Measurements from ENCODE around the gene CCDC85A. TPM values are rescaled to one million over a fixed set of nuclear protein-coding genes. Genes with fewer than 3 reads are reported as not detected.
A peak's percentile ranks its signal among the peaks of the same experiment; 100 is the strongest.

CCDC85A gene
- 2.2 and 2.8 TPM in 2 replicates for total RNA-seq (2012; rRNA removed)
- polyA plus RNA-seq (2012; rRNA removed): 1.1 and 1.5 TPM in 2 replicates
- polyA plus RNA-seq (2012; cell fraction: cytosol; rRNA removed): 0.55 and 0.76 TPM in 2 replicates
- 0.38 and 1.0 TPM in 2 replicates for polyA plus RNA-seq (2012; cell fraction: nucleus; rRNA removed; ENCODE audit: low replicate concordance)
- Bru-seq, nascent RNA: percentile 6 among the genes with signal in this experiment
- not detected for BruChase-seq, experiment 1, labeled RNA remaining after a 6-hour chase
- not detected for BruChase-seq, experiment 2, labeled RNA remaining after a 2-hour chase
- long read RNA-seq, partial matches to known transcripts: 0 of 1 reads
- long read RNA-seq, other reads (novel, unspliced or antisense): 1 of 1 reads

DNA sequence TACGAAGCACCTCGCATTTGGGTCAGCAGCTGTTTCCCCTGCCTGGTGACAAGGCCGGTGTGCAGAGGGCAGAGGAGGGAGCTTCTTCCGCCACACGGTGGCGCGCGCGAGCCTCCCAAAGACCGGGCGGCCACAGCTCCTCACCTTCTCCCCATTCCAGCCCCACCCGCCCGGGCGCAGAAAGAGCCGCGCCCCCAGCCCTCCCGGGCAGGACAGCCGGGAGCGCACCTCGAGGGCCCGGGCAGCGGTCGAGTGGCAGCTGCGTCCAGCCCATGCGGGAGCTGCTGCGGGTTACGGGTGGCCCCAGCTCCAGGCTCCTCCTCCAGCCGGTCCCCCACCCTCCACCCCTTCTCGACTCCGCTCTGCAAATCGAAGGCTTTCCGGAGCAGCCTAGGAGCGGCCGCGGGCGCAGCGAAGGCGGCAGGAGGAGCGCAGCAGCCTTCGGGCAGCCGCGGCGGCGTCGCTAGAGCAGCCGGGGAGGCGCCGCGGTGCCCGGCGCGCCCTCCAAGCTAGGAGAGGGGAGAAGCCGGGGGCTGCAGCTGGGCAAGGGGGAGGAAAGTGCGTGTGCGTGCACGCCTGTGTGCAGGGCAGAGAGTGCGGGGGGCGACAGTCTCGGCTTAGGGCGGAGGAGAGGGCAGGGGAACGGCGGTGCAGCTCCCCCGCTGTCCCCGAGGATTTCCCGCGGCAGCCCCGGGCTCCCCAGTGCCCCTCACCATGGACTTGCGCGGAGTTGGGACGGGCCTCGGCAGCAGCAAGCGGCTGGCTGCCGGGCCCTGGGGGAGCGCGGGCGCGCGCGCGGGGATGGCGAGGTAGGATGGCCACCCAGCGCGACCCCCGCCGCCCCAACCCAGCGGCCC lies at the start of gene CCDC85A:
Gene CCDC85A, plus strand, starts transcription at position 348 of the 857 bp plus-strand sequence. CDS start 635 bp downstream, outside the sequence.
- Histone ChIP-seq H3K79me1 (ENCODE audit: low read depth in 1 of 2, low read length in 2 of 2) (no peaks in the 10 kb centered on the region), H3K18ac (ENCODE audit: low read depth, low read length) (no peak within 1 kb of the TSS), H2AFZ (replicated peaks; ENCODE audit: low read length, poor library complexity) (peak within 1 kb of the TSS; percentile 84), H2AK5ac (ENCODE audit: low read depth, low read length) (no peak within 1 kb of the TSS), H4K91ac (ENCODE audit: insufficient read depth, low read depth, low read length) (no peak within 1 kb of the TSS), H2BK5ac (ENCODE audit: low read depth, low read length, poor library complexity, severe bottlenecking) (no peak within 1 kb of the TSS), H4K8ac (ENCODE audit: low read depth in 2 of 2, low read length in 2 of 2) (no peak within 1 kb of the TSS), H3K36me3 (ENCODE audit: control insufficient read depth, insufficient read depth, low read length) (no peaks in the 10 kb centered on the region), H3K9me1 (ENCODE audit: insufficient read depth, low read length) (no peaks in the 10 kb centered on the region), H3K4ac (ENCODE audit: low read depth, low read length) (no peak within 1 kb of the TSS), H4K5ac (ENCODE audit: low read depth, low read length) (no peak within 1 kb of the TSS), H3K56ac (ENCODE audit: extremely low read depth, insufficient read depth, low read length) (no peak within 1 kb of the TSS), H3K9me3 (ENCODE audit: control insufficient read depth, insufficient read depth, low read length) (no peaks in the 10 kb centered on the region), H3K23ac (ENCODE audit: low read depth, low read length) (no peak within 1 kb of the TSS), H3K14ac (replicated peaks; ENCODE audit: low read depth, low read length) (no peak within 1 kb of the TSS), H3K4me2 (ENCODE audit: low read depth, low read length) (peak within 1 kb of the TSS; percentile 53), H3K9ac (ENCODE audit: low read depth, low read length) (no peak within 1 kb of the TSS), H2BK120ac (ENCODE audit: low read depth, low read length) (no peak within 1 kb of the TSS), H3K4me3 (ENCODE audit: insufficient read depth, low read depth, low read length) (peak within 1 kb of the TSS; percentile 49), H2AK9ac (replicated peaks; ENCODE audit: low read depth, low read length, poor library complexity) (no peak within 1 kb of the TSS), H2BK15ac (ENCODE audit: low read depth, low read length) (no peak within 1 kb of the TSS), H4K20me1 (ENCODE audit: insufficient read depth, low read length) (no peaks in the 10 kb centered on the region), H3K27ac (ENCODE audit: insufficient read depth, low read length) (no peak within 1 kb of the TSS), H3K27me3 (ENCODE audit: control insufficient read depth, insufficient read depth, low read length) (peaks cover 41% of the 10 kb centered on the region), H2BK20ac (ENCODE audit: low read depth, low read length) (no peak within 1 kb of the TSS), H3K4me1 (ENCODE audit: control insufficient read depth, insufficient read depth, low read length) (no peaks in the 10 kb centered on the region)
- POLR2A ChIA-PET (ENCODE audit: unreplicated experiment): no interaction called here
- in situ Hi-C loops (cut with MboI; ENCODE audit: low sequenced_read_pairs) (loop anchor here (10.0 to 25.0 kb wide), 2 partner anchors 553 to 1321 kb away; no protein-coding TSS in a partner anchor), intact Hi-C loops (cut with micrococcal nuclease) (loop anchor here (1.0 to 2.0 kb wide), 4 partner anchors 565 to 1517 kb away; no protein-coding TSS in a partner anchor), dilution Hi-C loops (cut with HindIII; ENCODE audit: low sequenced_read_pairs, unreplicated experiment) (no loop called here)
- no TSS peak for BruUV-seq (replicated peaks)
- ATAC-seq (ENCODE audit: low read depth) (peak; percentile 99), DNase-seq (peak; percentile 55)
- CTCF ChIA-PET: interaction anchor here (0.6 to 2.1 kb wide), 21 partner anchors 8 to 1517 kb away, joined by 3 to 9 read pairs (median 4); no protein-coding TSS in a partner anchor
- peak; percentile 75 for TF ChIP-seq RAD21 (IDR thresholded peaks at IDR 0.05; ENCODE audit: low read length)
- TF ChIP-seq CTCF (conservative IDR thresholded peaks at IDR 0.05; ENCODE audit: low read depth, low read length): peak; percentile 75
- no peak for TF ChIP-seq CHD1 (IDR thresholded peaks at IDR 0.05; ENCODE audit: low read depth, low read length)
- no peak for TF ChIP-seq MAZ (IDR thresholded peaks at IDR 0.05; ENCODE audit: borderline replicate concordance, low read depth, low read length)
- TF ChIP-seq, protein P1, sequence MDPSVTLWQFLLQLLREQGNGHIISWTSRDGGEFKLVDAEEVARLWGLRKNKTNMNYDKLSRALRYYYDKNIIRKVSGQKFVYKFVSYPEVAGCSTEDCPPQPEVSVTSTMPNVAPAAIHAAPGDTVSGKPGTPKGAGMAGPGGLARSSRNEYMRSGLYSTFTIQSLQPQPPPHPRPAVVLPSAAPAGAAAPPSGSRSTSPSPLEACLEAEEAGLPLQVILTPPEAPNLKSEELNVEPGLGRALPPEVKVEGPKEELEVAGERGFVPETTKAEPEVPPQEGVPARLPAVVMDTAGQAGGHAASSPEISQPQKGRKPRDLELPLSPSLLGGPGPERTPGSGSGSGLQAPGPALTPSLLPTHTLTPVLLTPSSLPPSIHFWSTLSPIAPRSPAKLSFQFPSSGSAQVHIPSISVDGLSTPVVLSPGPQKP (IDR thresholded peaks at IDR 0.05; ENCODE audit: borderline replicate concordance, low read depth, low read length): no peak
- peak; percentile 66 for TF ChIP-seq SMC3 (IDR thresholded peaks at IDR 0.05; ENCODE audit: low read depth, low read length)
- TF ChIP-seq MAFK (IDR thresholded peaks at IDR 0.05; ENCODE audit: low read depth, low read length): no peak
- WGBS, 2 experiments (ENCODE audit: extremely low coverage in 2 of 2, insufficient read length in 1 of 2): 0% methylated on average over 26 of the region's 86 CpGs; no CpG with 5 or more reads in 1 of the 2 experiments

All from IMR-90 (cell line).